OCI-LY7 (cell line): ENCODE data around the gene PTCD3. TPM values are rescaled to one million over a fixed set of nuclear protein-coding genes. Genes with fewer than 3 reads are reported as not detected.

Experiments
- BruUV-seq: library from RNA; stranded (reverse); fragments of 400-500 nt; replicated peaks from 2 replicates; lab custom pipeline; 2021; lab: Mats Ljungman, UMichigan
- CTCF ChIA-PET: fragments of 300-600 bp; sonication (Branson Sonifier 250); formaldehyde crosslinking; loops from one replicate; lab custom pipeline; 2022; ENCODE audit warnings: antibody characterized with exemption; ENCODE audit not compliant: unreplicated experiment; lab: Charles Lee
- POLR2A ChIA-PET: fragments of 300-600 bp; sonication (Branson Sonifier 250); formaldehyde crosslinking; loops from one replicate; lab custom pipeline; 2022; ENCODE audit warnings: antibody characterized with exemption; lab: Charles Lee
- DNase-seq: peaks from one replicate; pipeline ENCODE4 v3.0.0-alpha.2; 2015; ENCODE audit warnings: low spot score
- H2AFZ ChIP-seq: fragments of 200-600 bp; sonication (generic), shearing (Covaris generic); 2 replicates; pipeline ENCODE4 v1.6.1; 2014; ENCODE audit warnings: mild to moderate bottlenecking, antibody characterized with exemption, low read length, moderate library complexity
- H3K27ac ChIP-seq: fragments of 200-600 bp; sonication (generic); 2 replicates; pipeline ENCODE4 v1.5.1; 2014; ENCODE audit warnings: mixed run types, low read depth, mild to moderate bottlenecking, moderate library complexity, low read length, inconsistent platforms; ENCODE audit not compliant: poor library complexity, severe bottlenecking
- H3K36me3 ChIP-seq: fragments of 200-600 bp; sonication (generic); 2 replicates; pipeline ENCODE4 v1.6.1; 2014; ENCODE audit warnings: mild to moderate bottlenecking, antibody characterized with exemption, low read length, moderate library complexity, mixed read lengths; ENCODE audit not compliant: insufficient read depth
- H3K4me1 ChIP-seq: fragments of 200-600 bp; sonication (generic); 2 replicates; pipeline ENCODE4 v1.5.1; 2014; ENCODE audit warnings: mild to moderate bottlenecking, low read length; ENCODE audit not compliant: insufficient read depth, poor library complexity, severe bottlenecking
- H3K4me2 ChIP-seq: fragments of 200-600 bp; sonication (generic); 2 replicates; pipeline ENCODE4 v1.6.1; 2014; ENCODE audit warnings: mild to moderate bottlenecking, low read length
- H3K4me3 ChIP-seq: fragments of 200-600 bp; sonication (generic); 2 replicates; pipeline ENCODE4 v1.5.1; 2014; ENCODE audit warnings: mild to moderate bottlenecking, low read depth, low read length; ENCODE audit not compliant: poor library complexity, severe bottlenecking
- H3K79me2 ChIP-seq: fragments of 200-600 bp; sonication (generic); 2 replicates; pipeline ENCODE4 v1.6.1; 2016; ENCODE audit warnings: low read depth, mild to moderate bottlenecking, low read length, moderate library complexity, mixed read lengths; ENCODE audit not compliant: insufficient read depth
- H3K9me2 ChIP-seq: fragments of 200-600 bp; sonication (generic); 2 replicates; pipeline ENCODE4 v1.6.1; 2016; ENCODE audit warnings: mild to moderate bottlenecking, low read length, mixed read lengths; ENCODE audit not compliant: insufficient read depth
- H3K9me3 ChIP-seq: fragments of 200-600 bp; sonication (generic); 2 replicates; pipeline ENCODE4 v1.6.1; 2014; ENCODE audit warnings: mild to moderate bottlenecking, mixed run types, low read length, mixed read lengths
- H4K20me1 ChIP-seq: fragments of 200-600 bp; sonication (generic); 2 replicates; pipeline ENCODE4 v1.6.1; 2014; ENCODE audit warnings: mild to moderate bottlenecking, antibody characterized with exemption, low read length, moderate library complexity, mixed read lengths; ENCODE audit not compliant: insufficient read depth
- CTCF ChIP-seq: fragments of 200-600 bp; sonication (generic); conservative IDR thresholded peaks from 2 replicates; pipeline ENCODE4 v1.5.1; 2014; ENCODE audit warnings: mild to moderate bottlenecking, antibody characterized with exemption, low read length, moderate library complexity, mixed read lengths
- EZH2phosphoT487 ChIP-seq: fragments of 200-600 bp; sonication (generic); IDR thresholded peaks from 2 replicates; pipeline ENCODE4 v1.6.1; 2018; ENCODE audit warnings: low read depth, borderline replicate concordance, mild to moderate bottlenecking, mixed run types, antibody characterized with exemption, low read length, moderate library complexity, mixed read lengths
- intact Hi-C: fragments of 100-400 bp; cut with micrococcal nuclease; formaldehyde crosslinking; loops from one replicate; pipeline ENCODE4 v1.10.0; 2022; ENCODE audit not compliant: unreplicated experiment
- total RNA-seq, 2 experiments: library from RNA; depleted of rRNA in 1 of 2; stranded (reverse); fragments of >200 nt in 1 of 2; shearing (Covaris generic) in 1 of 2; gene quantifications; 2 replicates each; pipeline ENCODE4 v1.2.3, GENCODE V29; 2014 to 2022

Gene PTCD3
- total RNA-seq, 2 experiments from 2014 or later: 152 to 215 TPM

- ChIA-PET CTCF (no interaction called here), POLR2A (interaction anchor here (0.6 kb wide), 1 partner anchor 256 kb away, joined by 3 read pairs; no protein-coding TSS in a partner anchor)
- Histone ChIP-seq H3K36me3 (peaks cover 96% of the 10 kb centered on the region), H3K4me2 (no peak overlapping the region), H3K27ac (no peak overlapping the region), H3K9me2 (no peaks in the 10 kb centered on the region), H3K4me1 (peaks cover 8% of the 10 kb centered on the region), H4K20me1 (no peaks in the 10 kb centered on the region), H3K79me2 (no peaks in the 10 kb centered on the region), H2AFZ (no peak overlapping the region), H3K9me3 (no peaks in the 10 kb centered on the region), H3K4me3 (no peak overlapping the region)
- DNase-seq: no peak
- BruUV-seq: no TSS peak
- TF ChIP-seq CTCF (no peak), EZH2phosphoT487 (no peak)
- intact Hi-C loops: loop anchor here (2.0 to 5.0 kb wide), 3 partner anchors 45 to 354 kb away; partner anchors contain the start of gene ST3GAL5
Measured at GRCh38 chr2:86081724-86082123, 24.3 kb upstream of the PTCD3 start.

- Histone ChIP-seq H3K4me1 (peaks cover 8% of the 10 kb centered on the region), H3K9me3 (no peaks in the 10 kb centered on the region), H4K20me1 (no peaks in the 10 kb centered on the region), H3K27ac (no peak overlapping the region), H3K36me3 (peaks cover 96% of the 10 kb centered on the region), H2AFZ (no peak overlapping the region), H3K4me2 (no peak overlapping the region), H3K79me2 (no peaks in the 10 kb centered on the region), H3K4me3 (no peak overlapping the region), H3K9me2 (no peaks in the 10 kb centered on the region)
- POLR2A ChIA-PET: no interaction called here
- intact Hi-C loops: loop anchor here (5.0 kb wide), 1 partner anchor 355 kb away; no protein-coding TSS in a partner anchor
- DNase-seq: no peak
- TF ChIP-seq CTCF (no peak), EZH2phosphoT487 (no peak)
- no TSS peak for BruUV-seq
- CTCF ChIA-PET: no interaction called here
Measured at GRCh38 chr2:86082756-86083155, 23.3 kb upstream of the PTCD3 start.
